ENCODE measurements around the gene VPS11.

DNA sequence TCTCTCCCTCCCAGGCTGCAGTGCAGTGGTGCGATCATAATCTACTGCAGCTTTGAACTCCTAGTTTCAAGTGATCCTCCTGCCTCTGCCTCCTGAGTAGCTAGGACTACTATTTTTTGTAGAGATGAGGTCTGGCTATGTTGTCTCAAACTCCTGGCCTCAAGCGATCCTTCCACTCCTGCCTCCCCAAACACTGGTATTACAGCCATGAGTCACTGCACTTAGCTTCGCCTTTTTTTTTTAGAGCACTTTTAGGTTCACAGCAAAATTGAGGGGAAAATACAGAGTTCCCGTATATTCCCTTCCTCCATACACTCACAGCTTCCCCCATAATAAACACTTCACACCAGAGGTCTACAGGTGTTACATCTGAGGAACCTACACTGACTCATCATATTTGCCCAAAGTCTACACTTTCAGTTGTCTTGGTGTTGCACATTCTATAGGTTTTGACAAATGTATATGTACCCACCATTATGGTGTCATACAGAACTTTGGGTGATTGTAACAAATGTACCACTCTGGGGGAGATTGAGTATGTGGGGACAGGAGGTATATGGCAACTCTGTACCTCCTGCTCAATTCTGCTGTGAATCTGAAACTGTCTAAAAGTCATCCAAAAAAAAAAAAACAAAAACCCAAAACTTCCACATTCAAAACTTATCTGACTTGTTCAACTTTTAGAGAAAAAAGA, 25.6 kb upstream of the VPS11 start:
- TF ChIP-seq, protein P1, sequence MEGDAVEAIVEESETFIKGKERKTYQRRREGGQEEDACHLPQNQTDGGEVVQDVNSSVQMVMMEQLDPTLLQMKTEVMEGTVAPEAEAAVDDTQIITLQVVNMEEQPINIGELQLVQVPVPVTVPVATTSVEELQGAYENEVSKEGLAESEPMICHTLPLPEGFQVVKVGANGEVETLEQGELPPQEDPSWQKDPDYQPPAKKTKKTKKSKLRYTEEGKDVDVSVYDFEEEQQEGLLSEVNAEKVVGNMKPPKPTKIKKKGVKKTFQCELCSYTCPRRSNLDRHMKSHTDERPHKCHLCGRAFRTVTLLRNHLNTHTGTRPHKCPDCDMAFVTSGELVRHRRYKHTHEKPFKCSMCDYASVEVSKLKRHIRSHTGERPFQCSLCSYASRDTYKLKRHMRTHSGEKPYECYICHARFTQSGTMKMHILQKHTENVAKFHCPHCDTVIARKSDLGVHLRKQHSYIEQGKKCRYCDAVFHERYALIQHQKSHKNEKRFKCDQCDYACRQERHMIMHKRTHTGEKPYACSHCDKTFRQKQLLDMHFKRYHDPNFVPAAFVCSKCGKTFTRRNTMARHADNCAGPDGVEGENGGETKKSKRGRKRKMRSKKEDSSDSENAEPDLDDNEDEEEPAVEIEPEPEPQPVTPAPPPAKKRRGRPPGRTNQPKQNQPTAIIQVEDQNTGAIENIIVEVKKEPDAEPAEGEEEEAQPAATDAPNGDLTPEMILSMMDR (conservative IDR thresholded peaks at IDR 0.05; ENCODE audit: low read length) = no peak
- TF ChIP-seq EZH2phosphoT487 (IDR thresholded peaks at IDR 0.05; ENCODE audit: borderline replicate concordance, low read depth, low read length) = no peak

Measured in OCI-LY7 (cell line).